Subcutaneous adipose tissue (tissue), 4 donors: Measurements from ENCODE around the gene RNF113B. TPM values are rescaled to one million over a fixed set of nuclear protein-coding genes. Genes with fewer than 3 reads are reported as not detected.

Source experiments
- total RNA-seq, 4 donors: library from RNA; depleted of rRNA; stranded (reverse); fragments of >200 nt; gene quantifications; one replicate each; pipeline ENCODE4 v1.1.0, GENCODE V29; 2016
- TF ChIP-seq, protein P1 (sequence below): fragments of 450-650 bp; IDR thresholded peaks from one replicate; pipeline ENCODE4 v1.5.1; 2016; ENCODE audit warnings: low read depth, mild to moderate bottlenecking, control low read depth, antibody characterized with exemption, moderate library complexity

RNF113B gene
- total RNA-seq, 4 donors from 2014 or later: not detected

DNA sequence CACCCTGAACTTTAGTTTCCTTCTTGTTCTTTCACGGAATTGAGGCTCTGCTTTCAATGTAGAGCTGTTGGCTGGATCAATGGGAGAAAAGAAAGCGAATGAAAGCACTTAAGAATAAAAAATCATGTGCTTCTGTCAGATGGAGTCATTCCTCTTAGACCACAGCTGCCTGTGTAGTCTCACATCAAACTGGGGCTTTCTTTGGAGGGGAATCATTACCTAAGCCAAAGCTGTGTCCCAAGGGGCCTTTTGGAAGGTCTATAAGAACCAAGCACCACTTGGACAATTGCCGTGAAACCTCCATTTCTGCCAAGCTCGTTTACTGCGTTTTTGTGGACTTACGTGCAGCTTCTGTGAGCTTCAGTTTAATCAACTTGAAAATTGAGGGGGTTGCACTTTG lies 44.2 kb upstream of the RNF113B start:
- TF ChIP-seq, protein P1, sequence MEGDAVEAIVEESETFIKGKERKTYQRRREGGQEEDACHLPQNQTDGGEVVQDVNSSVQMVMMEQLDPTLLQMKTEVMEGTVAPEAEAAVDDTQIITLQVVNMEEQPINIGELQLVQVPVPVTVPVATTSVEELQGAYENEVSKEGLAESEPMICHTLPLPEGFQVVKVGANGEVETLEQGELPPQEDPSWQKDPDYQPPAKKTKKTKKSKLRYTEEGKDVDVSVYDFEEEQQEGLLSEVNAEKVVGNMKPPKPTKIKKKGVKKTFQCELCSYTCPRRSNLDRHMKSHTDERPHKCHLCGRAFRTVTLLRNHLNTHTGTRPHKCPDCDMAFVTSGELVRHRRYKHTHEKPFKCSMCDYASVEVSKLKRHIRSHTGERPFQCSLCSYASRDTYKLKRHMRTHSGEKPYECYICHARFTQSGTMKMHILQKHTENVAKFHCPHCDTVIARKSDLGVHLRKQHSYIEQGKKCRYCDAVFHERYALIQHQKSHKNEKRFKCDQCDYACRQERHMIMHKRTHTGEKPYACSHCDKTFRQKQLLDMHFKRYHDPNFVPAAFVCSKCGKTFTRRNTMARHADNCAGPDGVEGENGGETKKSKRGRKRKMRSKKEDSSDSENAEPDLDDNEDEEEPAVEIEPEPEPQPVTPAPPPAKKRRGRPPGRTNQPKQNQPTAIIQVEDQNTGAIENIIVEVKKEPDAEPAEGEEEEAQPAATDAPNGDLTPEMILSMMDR: no peak

DNA sequence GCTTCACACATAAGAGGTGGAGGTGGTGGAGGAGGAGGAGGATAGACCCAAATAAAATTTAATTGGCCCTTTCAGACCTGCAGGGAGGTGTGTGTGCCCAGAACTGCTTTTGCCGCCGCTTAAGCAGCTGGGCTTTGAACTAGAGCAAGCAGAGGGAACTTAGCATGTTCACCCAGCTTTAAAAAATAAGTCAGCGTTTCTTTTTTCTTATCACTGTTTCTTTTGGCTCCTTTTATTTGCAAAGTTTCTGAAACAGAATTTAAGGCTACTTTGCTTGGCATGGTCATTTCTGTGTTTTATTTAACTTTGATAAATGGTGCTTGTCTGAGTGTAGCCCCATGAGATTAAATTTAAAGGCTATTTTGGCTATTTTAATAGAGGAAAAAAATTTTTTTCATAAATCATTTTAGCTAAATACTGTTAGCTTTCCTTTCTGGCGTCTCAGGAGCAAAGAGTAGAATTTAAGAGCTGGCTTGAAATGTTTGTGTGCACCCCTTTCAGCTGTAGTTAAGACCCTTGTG lies 43.3 kb upstream of the RNF113B start:
- TF ChIP-seq, protein P1: no peak

DNA sequence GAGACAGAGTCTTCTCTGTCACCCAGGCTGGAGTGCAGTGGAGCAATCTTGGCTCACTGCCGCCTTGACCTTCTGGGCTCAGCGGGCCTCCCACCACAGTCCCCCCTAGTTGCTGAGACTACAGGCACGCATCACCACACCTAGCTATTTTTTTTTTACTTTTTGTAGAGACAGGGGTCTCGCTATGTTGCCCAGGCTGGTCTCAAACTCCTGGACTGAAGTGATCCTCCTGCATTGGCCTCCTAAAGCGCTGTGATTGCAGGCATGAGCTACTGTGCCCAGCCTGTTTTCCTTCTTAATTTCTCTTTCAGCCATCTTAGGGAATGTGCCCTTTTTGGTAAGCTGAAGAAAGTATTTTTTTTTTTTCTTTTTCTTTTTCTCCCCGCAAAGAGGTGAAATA lies 42.6 kb upstream of the RNF113B start:
- TF ChIP-seq, protein P1: no peak

DNA sequence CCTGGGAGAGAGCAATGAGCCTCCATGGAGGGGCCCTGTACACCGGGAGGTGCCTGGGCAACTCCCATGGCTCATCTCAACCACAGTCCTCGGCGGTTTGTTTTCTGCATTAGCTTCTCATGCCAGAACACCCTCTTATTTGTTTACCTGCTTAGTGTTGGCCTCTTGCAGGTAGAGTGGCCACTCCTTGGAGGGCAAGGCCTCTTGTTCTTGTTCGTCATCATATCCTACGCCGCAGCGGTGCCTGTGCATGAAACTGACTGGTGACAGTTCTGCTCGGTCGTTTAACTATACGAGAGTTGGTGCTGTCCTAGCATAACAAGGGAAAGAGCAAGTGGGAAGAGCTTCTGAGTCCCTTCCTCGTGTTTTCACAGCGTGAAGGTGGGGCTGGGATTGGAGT lies 40.5 kb upstream of the RNF113B start:
- TF ChIP-seq, protein P1: no peak

DNA sequence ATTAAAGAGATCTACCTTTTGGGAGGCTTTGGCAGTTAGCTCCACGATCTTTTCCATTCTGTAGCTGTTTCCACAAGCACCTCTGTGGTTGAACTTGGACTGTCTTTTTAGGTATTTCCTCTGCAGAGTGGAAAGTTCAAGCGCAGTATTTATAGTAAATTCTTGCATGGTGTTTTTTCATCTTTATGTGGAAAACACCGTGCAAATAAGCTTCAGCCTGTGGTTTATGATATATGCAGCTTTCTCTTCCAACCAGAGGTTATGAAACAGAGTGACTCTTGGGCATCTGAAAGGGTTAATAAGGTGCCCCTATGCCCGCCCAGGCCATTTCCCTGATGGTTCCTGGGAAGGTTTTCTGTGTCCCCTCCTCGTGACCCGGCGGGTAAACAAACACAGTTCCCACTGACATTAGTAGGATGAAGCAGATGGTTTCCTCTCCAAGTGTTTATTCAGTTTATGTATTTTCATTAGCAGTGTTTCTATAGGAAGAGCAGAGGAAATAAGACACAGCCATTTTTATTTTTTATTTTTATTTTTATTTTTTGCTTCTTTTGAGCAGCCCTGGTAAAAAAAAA lies 39.7 kb upstream of the RNF113B start:
- TF ChIP-seq, protein P1: no peak

DNA sequence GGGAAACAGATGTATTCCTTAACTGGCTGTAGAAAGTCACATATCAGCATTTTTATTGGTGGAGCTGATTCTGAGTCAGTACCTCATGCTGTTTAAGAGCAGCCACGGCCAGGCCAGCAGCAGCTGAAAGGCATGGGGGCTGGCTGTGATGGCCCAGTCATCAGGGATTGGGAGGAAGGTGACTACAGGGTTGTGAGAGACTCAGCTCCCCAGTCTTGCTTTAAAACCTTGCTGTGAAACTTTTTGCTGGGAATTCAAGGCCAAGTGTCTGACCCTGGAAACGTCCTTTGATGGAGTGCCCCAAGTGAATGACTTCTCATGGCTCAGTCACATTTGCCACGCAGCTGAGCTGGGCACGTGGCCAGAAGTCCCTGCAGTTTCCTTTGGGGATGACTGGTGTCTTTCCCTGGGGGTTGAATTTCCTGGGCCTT lies 39.1 kb upstream of the RNF113B start:
- TF ChIP-seq, protein P1: no peak

DNA sequence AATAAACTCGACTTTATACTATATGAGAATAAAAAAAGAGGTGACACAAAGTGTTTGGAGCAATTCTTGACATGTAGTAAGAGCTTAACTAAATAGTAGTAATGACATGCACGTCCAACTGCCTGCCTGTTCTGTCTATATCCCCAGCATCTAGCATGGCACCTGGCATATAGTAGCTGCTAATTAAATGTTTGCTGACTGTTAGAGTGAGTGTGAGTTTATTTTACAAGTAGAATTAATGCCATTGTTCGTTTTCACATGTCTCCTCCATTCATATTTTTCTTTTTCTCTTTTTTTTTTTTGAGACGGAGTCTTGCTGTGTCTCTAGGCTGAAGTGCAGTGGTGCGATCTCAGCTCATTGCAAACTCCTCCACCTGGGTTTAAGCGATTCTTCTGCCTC lies 38.4 kb upstream of the RNF113B start:
- TF ChIP-seq, protein P1: no peak
